ENCODE measurements around the gene ANKLE1.

Gene ANKLE1

GRCh38 chr19:17235300-17235970 is 46.3 kb upstream of the ANKLE1 start:
- H3K4me3 ChIP-seq (ENCODE audit: low read length in 2 of 2) = peak overlapping the region; percentile 9 to 93
- H3K79me1 ChIP-seq (ENCODE audit: low read depth, low read length) = peaks cover 17% of the 10 kb centered on the region
- peak overlapping the region; percentile 85 for H3K27ac ChIP-seq (replicated peaks; ENCODE audit: low read length)
- no peak overlapping the region for H2AFZ ChIP-seq (ENCODE audit: low read length)
- H3K27me3 ChIP-seq (ENCODE audit: control insufficient read depth in 3 of 3, insufficient read depth in 3 of 3, low read depth in 1 of 3, low read length in 3 of 3) = no peaks in the 10 kb centered on the region
- H2AK5ac ChIP-seq (ENCODE audit: low read depth, low read length) = peak overlapping the region; percentile 96
- peak overlapping the region; percentile 89 for H2BK15ac ChIP-seq (ENCODE audit: low read length)
- H3K14ac ChIP-seq (ENCODE audit: low read length) = peak overlapping the region; percentile 97
- peak overlapping the region; percentile 93 for H3K4me2 ChIP-seq (ENCODE audit: insufficient read depth, low read length, poor library complexity, severe bottlenecking)
- DNase-seq (ENCODE audit: low spot score) = peak; percentile 74
- H3K4ac ChIP-seq (ENCODE audit: low read length) = peak overlapping the region; percentile 76
- H2BK5ac ChIP-seq (ENCODE audit: low read length) = peak overlapping the region; percentile 95
- H3K18ac ChIP-seq (ENCODE audit: low read length) = peak overlapping the region; percentile 96
- H3K9ac ChIP-seq (ENCODE audit: low read depth, low read length, poor library complexity) = peak overlapping the region; percentile 96
- peaks cover 6 to 11% of the 10 kb centered on the region in 2 donors for H3K4me1 ChIP-seq (ENCODE audit: control insufficient read depth in 2 of 2, insufficient read depth in 1 of 2, low read depth in 1 of 2, low read length in 2 of 2)
- H3K9me3 ChIP-seq (replicated peaks in 1 of 2; ENCODE audit: control insufficient read depth in 2 of 2, insufficient read depth in 1 of 2, low read depth in 1 of 2, low read length in 2 of 2) = no peaks in the 10 kb centered on the region
- peak overlapping the region; percentile 98 for H3K23ac ChIP-seq (ENCODE audit: low read depth, low read length, poor library complexity)
- no peak overlapping the region for H4K91ac ChIP-seq (ENCODE audit: low read depth, low read length, poor library complexity)
- no CpG with 5 or more reads among the region's 80 CpGs for WGBS, 2 donors (ENCODE audit: extremely low coverage in 2 of 2, insufficient read length in 2 of 2, insufficient replicate concordance in 1 of 2)
- H2BK120ac ChIP-seq (ENCODE audit: low read depth, low read length) = peak overlapping the region; percentile 87
- H2BK12ac ChIP-seq (ENCODE audit: low read length) = peak overlapping the region; percentile 94
- peak overlapping the region; percentile 72 for H4K8ac ChIP-seq (ENCODE audit: low read depth, low read length)
- H3K36me3 ChIP-seq (replicated peaks in 1 of 2; ENCODE audit: control insufficient read depth in 2 of 2, insufficient read depth in 2 of 2, low read length in 2 of 2) = peaks cover 18 to 79% of the 10 kb centered on the region in 2 donors

GRCh38 chr19:17235971-17236777 is 45.5 kb upstream of the ANKLE1 start:
- Histone ChIP-seq H3K4me2 (ENCODE audit: insufficient read depth, low read length, poor library complexity, severe bottlenecking) (peak overlapping the region; percentile 93), H3K4me3 (ENCODE audit: low read length in 2 of 2) (peak overlapping the region; percentile 9 to 93), H3K9me3 (replicated peaks in 1 of 2; ENCODE audit: control insufficient read depth in 2 of 2, insufficient read depth in 1 of 2, low read depth in 1 of 2, low read length in 2 of 2) (no peaks in the 10 kb centered on the region), H3K36me3 (replicated peaks in 1 of 2; ENCODE audit: control insufficient read depth in 2 of 2, insufficient read depth in 2 of 2, low read length in 2 of 2) (peaks cover 18 to 79% of the 10 kb centered on the region in 2 donors), H3K4me1 (ENCODE audit: control insufficient read depth in 2 of 2, insufficient read depth in 1 of 2, low read depth in 1 of 2, low read length in 2 of 2) (peaks cover 11 to 12% of the 10 kb centered on the region in 2 donors), H3K27me3 (ENCODE audit: control insufficient read depth in 3 of 3, insufficient read depth in 3 of 3, low read depth in 1 of 3, low read length in 3 of 3) (no peaks in the 10 kb centered on the region), H2BK5ac (ENCODE audit: low read length) (peak overlapping the region; percentile 95), H3K27ac (replicated peaks; ENCODE audit: low read length) (peak overlapping the region; percentile 85), H2AK5ac (ENCODE audit: low read depth, low read length) (peak overlapping the region; percentile 2), H2AFZ (ENCODE audit: low read length) (no peak overlapping the region), H3K79me1 (ENCODE audit: low read depth, low read length) (peaks cover 20% of the 10 kb centered on the region), H2BK12ac (ENCODE audit: low read length) (no peak overlapping the region), H2BK120ac (ENCODE audit: low read depth, low read length) (peak overlapping the region; percentile 87), H3K9ac (ENCODE audit: low read depth, low read length, poor library complexity) (peak overlapping the region; percentile 96), H2BK15ac (ENCODE audit: low read length) (no peak overlapping the region), H3K18ac (ENCODE audit: low read length) (peak overlapping the region; percentile 96), H4K8ac (ENCODE audit: low read depth, low read length) (no peak overlapping the region), H3K4ac (ENCODE audit: low read length) (no peak overlapping the region), H3K23ac (ENCODE audit: low read depth, low read length, poor library complexity) (peak overlapping the region; percentile 98), H3K14ac (ENCODE audit: low read length) (peak overlapping the region; percentile 97), H4K91ac (ENCODE audit: low read depth, low read length, poor library complexity) (no peak overlapping the region)
- no peak for DNase-seq (ENCODE audit: low spot score)
- WGBS, 2 donors (ENCODE audit: extremely low coverage in 2 of 2, insufficient read length in 2 of 2, insufficient replicate concordance in 1 of 2) = no CpG with 5 or more reads among the region's 27 CpGs

- H2BK15ac ChIP-seq (ENCODE audit: low read length) = peak overlapping the region; percentile 49
- H3K9me3 ChIP-seq (replicated peaks in 1 of 2; ENCODE audit: control insufficient read depth in 2 of 2, insufficient read depth in 1 of 2, low read depth in 1 of 2, low read length in 2 of 2) = no peaks in the 10 kb centered on the region
- H3K4me2 ChIP-seq (ENCODE audit: insufficient read depth, low read length, poor library complexity, severe bottlenecking) = no peak overlapping the region
- peaks cover 20% of the 10 kb centered on the region for H3K79me1 ChIP-seq (ENCODE audit: low read depth, low read length)
- H3K23ac ChIP-seq (ENCODE audit: low read depth, low read length, poor library complexity) = no peak overlapping the region
- peak overlapping the region; percentile 58 for H3K18ac ChIP-seq (ENCODE audit: low read length)
- WGBS, 2 donors (ENCODE audit: extremely low coverage in 2 of 2, insufficient read length in 2 of 2, insufficient replicate concordance in 1 of 2) = no CpG with 5 or more reads among the region's 18 CpGs
- no peak overlapping the region for H3K4me3 ChIP-seq (ENCODE audit: low read length in 2 of 2)
- no peak overlapping the region for H4K8ac ChIP-seq (ENCODE audit: low read depth, low read length)
- peak overlapping the region; percentile 36 for H3K27ac ChIP-seq (replicated peaks; ENCODE audit: low read length)
- peak overlapping the region; percentile 48 for H2BK5ac ChIP-seq (ENCODE audit: low read length)
- no peaks in the 10 kb centered on the region for H3K27me3 ChIP-seq (ENCODE audit: control insufficient read depth in 3 of 3, insufficient read depth in 3 of 3, low read depth in 1 of 3, low read length in 3 of 3)
- peak overlapping the region; percentile 2 for H2AK5ac ChIP-seq (ENCODE audit: low read depth, low read length)
- no peak overlapping the region for H3K4ac ChIP-seq (ENCODE audit: low read length)
- H3K9ac ChIP-seq (ENCODE audit: low read depth, low read length, poor library complexity) = no peak overlapping the region
- H2BK12ac ChIP-seq (ENCODE audit: low read length) = no peak overlapping the region
- DNase-seq (ENCODE audit: low spot score) = no peak
- H3K4me1 ChIP-seq (ENCODE audit: control insufficient read depth in 2 of 2, insufficient read depth in 1 of 2, low read depth in 1 of 2, low read length in 2 of 2) = peaks cover 11 to 14% of the 10 kb centered on the region in 2 donors
- H4K91ac ChIP-seq (ENCODE audit: low read depth, low read length, poor library complexity) = no peak overlapping the region
- H2BK120ac ChIP-seq (ENCODE audit: low read depth, low read length) = no peak overlapping the region
- H2AFZ ChIP-seq (ENCODE audit: low read length) = no peak overlapping the region
- H3K14ac ChIP-seq (ENCODE audit: low read length) = no peak overlapping the region
- H3K36me3 ChIP-seq (replicated peaks in 1 of 2; ENCODE audit: control insufficient read depth in 2 of 2, insufficient read depth in 2 of 2, low read length in 2 of 2) = peaks cover 15 to 76% of the 10 kb centered on the region in 2 donors
These were observed 44.7 kb upstream of the ANKLE1 start for GRCh38 chr19:17236811-17237543.
